MG63 (cell line): ENCODE data around the gene TEN1. TPM values are rescaled to one million over a fixed set of nuclear protein-coding genes. Genes with fewer than 3 reads are reported as not detected.
"Not testable (repeated sequence)": the region's sequence is repeated elsewhere in the genome, so short reads cannot be mapped to it uniquely, and the experiment has no call there.

ENCODE experiments used
- DNase-seq: peaks from one replicate; pipeline ENCODE4 v3.0.0-alpha.2; 2020
- H3K27me3 ChIP-seq: fragments of 250-450 bp; sonication (Bioruptor Pico); 2 replicates; pipeline ENCODE4 v1.5.1; 2020; ENCODE audit warnings: mild to moderate bottlenecking, moderate library complexity
- H3K36me3 ChIP-seq: fragments of 250-450 bp; sonication (Bioruptor Pico); 2 replicates; pipeline ENCODE4 v1.5.1; 2020; ENCODE audit warnings: mild to moderate bottlenecking, moderate library complexity
- H3K4me3 ChIP-seq: fragments of 250-450 bp; sonication (Bioruptor Pico); 2 replicates; pipeline ENCODE4 v1.5.1; 2020; ENCODE audit warnings: mild to moderate bottlenecking, moderate library complexity
- H3K9me3 ChIP-seq: fragments of 250-450 bp; sonication (Bioruptor Pico); 2 replicates; pipeline ENCODE4 v1.5.1; 2020; ENCODE audit warnings: mild to moderate bottlenecking, moderate library complexity
- total RNA-seq: library from RNA; depleted of rRNA; stranded (reverse); fragments of >200 nt; shearing (Covaris generic); gene quantifications from 2 replicates; pipeline ENCODE4 v1.2.3, GENCODE V29; 2014; ENCODE audit warnings: low replicate concordance

Gene TEN1
- total RNA-seq, 1 experiment from 2014 or later, result 23.2 TPM

GRCh38 chr17:76032780-76033108 is 53.7 kb downstream of the TEN1 start:
- Histone ChIP-seq H3K36me3 (no peaks in the 10 kb centered on the region; the same call in 1 of the 2 replicates), H3K4me3 (no peak overlapping the region), H3K9me3 (no peaks in the 10 kb centered on the region), H3K27me3 (no peaks in the 10 kb centered on the region)
- DNase-seq, result no peak

- Histone ChIP-seq H3K27me3 (no peaks in the 10 kb centered on the region), H3K36me3 (peaks cover 4% of the 10 kb centered on the region), H3K4me3 (no peak overlapping the region), H3K9me3 (no peaks in the 10 kb centered on the region)
- DNase-seq, result no peak
Observed at GRCh38 chr17:76033139-76033538, 54.1 kb downstream of the TEN1 start.

DNA sequence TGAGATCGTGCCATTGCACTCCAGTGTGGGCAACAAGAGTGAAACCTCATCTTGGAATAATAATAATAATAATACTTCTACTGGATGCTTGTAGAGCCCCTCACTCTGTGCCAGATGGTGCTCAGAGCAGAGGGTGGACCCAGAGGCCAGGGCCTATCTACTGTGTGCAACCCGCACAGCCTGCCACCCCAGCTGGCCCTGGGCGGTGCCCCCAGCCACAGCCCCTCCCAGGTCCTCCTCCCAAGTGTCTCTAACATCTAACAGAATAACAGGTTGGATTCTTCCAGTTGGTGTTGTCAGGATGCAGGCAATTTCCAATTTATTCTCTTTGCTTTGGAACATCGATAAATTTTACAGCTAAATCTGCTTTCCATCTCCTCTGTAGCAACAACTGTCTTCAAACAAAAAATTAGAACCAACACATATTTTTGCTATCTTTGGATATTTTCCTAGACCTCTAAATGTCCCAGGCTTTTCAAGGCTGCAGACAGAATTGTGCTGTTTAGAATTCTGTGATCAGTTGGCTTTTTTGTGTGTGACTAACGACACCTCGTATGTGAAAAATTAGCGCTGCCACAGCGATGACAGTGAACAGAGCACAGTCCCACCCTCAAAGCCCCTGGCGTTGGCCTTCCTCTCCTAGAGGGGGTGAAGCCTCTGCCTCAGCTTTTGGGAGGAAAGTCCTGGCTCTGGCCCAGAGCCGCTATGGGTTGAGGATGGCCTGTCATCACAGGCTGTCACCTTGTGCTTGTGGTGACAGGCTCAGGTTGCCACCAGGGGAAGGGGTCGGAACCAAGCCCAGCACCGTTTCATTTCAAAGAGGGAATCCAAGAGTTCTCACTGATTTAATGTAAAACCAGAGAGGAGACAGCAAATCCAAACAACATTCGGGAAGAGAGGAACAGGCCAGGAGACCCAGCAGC is 55.6 kb downstream of the TEN1 start:
- Histone ChIP-seq H3K9me3 (no peaks in the 10 kb centered on the region), H3K27me3 (no peaks in the 10 kb centered on the region), H3K4me3 (no peak overlapping the region), H3K36me3 (peaks cover 19% of the 10 kb centered on the region)
- no peak for DNase-seq

GRCh38 chr17:76036497-76037261 is 57.6 kb downstream of the TEN1 start:
- DNase-seq, result no peak
- H3K27me3 ChIP-seq, result no peaks in the 10 kb centered on the region

GRCh38 chr17:76038050-76038449 is 59.0 kb downstream of the TEN1 start:
- Histone ChIP-seq H3K27me3 (no peaks in the 10 kb centered on the region), H3K9me3 (no peaks in the 10 kb centered on the region), H3K4me3 (no peak overlapping the region), H3K36me3 (peaks cover 53% of the 10 kb centered on the region)
- DNase-seq, result no peak

More at GRCh38 chr17:76036497-76037261, 57.6 kb downstream of the TEN1 start:
- Histone ChIP-seq H3K4me3 (no peak overlapping the region), H3K9me3 (no peaks in the 10 kb centered on the region), H3K36me3 (peaks cover 39% of the 10 kb centered on the region)

DNA sequence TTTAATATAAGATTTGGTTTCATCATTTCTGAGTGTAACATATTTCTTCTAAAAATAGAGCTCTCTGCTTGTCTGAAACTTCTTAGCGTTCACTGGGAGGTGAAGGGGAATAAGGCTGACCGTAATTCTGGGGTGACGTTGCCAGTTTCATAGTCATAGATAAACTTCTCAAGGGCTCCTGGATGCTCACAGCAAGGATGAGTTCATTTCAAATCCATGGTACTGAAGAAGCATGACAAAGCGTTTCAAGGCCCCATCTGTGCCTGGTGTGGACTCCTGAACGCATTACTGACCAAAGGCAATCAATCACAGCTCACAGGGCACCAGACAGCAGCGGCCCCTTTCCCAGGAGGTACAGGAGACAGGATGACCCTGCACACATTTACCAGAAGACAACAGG is 60.1 kb downstream of the TEN1 start:
- Histone ChIP-seq H3K27me3 (no peaks in the 10 kb centered on the region), H3K4me3 (no peak overlapping the region), H3K36me3 (peaks cover 64% of the 10 kb centered on the region), H3K9me3 (no peaks in the 10 kb centered on the region)
- DNase-seq, result no peak

DNA sequence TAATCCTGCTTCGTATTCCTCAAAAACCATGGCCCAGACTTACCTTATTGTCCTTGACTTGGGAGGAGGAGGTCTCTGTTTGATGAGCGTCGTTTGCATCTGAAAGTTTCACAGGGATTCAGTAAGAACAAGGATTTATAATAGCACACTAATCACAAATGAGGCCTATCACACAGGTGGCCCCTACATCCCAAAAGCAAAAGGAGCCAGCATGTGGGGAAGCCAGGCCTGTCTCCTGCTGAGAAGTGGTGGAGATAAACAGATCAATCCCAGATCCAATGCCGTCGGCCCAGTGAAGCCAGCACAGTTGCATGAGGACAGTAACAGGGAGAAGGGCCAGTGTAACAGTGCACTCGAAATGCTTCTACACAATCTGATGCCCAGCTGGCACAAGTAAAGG is 61.3 kb downstream of the TEN1 start:
- Histone ChIP-seq H3K9me3 (no peaks in the 10 kb centered on the region), H3K36me3 (peaks cover 74% of the 10 kb centered on the region), H3K27me3 (no peaks in the 10 kb centered on the region), H3K4me3 (no peak overlapping the region)
- no peak for DNase-seq

- DNase-seq, H3K9me3 ChIP-seq, H3K4me3 ChIP-seq, H3K27me3 ChIP-seq: not testable (repeated sequence)
- H3K36me3 ChIP-seq, result peaks cover 95% of the 10 kb centered on the region
Observed at GRCh38 chr17:76042868-76043267, 63.8 kb downstream of the TEN1 start.

DNA sequence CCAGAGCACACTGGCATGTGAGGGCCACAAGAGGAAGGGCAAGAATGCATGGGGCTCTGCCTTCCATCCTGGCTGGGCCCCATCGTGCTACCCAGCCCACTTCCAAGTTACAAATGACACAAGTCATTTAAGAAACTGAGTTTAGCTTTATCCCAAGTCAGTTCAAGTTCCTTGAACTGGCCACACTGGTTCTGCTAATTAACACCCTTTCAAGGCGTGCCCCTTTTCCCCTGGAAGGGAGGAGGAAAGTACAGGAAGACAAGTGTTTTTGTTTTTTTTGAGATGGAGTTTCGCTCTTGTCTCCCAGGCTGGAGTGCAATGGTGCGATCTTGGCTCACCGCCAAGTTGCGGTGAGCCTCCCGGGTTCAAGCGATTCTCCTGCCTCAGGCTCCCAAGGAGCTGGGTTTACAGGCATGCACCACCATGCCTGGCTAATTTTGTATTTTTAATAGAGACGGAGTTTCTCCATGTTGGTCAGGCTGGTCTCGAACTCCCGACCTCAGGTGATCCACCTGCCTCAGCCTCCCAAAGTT is 65.5 kb downstream of the TEN1 start:
- DNase-seq, H3K9me3 ChIP-seq, H3K27me3 ChIP-seq, H3K4me3 ChIP-seq: not testable (repeated sequence)
- H3K36me3 ChIP-seq, result peaks cover 95% of the 10 kb centered on the region

GRCh38 chr17:76046064-76046463 is 67.0 kb downstream of the TEN1 start:
- H3K4me3 ChIP-seq, result no peak overlapping the region
- H3K9me3 ChIP-seq, result no peaks in the 10 kb centered on the region
- no peaks in the 10 kb centered on the region for H3K27me3 ChIP-seq
- no peak for DNase-seq
- H3K36me3 ChIP-seq, result peaks cover 91% of the 10 kb centered on the region

DNA sequence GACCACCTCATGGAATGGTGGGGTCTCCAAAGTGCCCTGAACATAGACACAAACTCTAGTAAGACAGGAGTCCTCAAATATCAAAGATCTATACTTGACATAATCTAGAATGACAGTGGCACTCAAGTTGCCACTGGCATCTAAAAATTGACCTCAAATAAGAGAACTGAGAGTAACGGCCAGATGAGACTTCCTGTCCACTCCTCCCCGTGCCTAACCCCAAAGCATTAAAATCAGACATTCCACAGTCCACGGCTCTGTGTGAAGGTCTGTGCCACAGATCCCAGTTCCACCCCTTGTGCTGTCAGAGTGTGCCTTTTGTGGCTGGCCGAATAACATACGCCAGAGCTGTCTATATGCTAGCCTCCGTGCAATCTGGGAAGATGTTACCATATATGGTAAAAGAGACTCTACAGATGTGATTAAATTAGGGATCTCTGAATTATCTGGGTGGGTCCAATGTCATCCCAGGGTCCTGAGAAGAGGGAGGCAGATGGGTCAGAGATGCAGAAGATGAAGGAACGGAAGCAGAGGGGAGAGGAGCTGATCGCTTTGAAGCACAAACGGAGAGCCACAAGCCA is 69.1 kb downstream of the TEN1 start:
- H3K4me3 ChIP-seq, result no peak overlapping the region
- no peak for DNase-seq
- H3K36me3 ChIP-seq, result peaks cover 84% of the 10 kb centered on the region
- no peaks in the 10 kb centered on the region for H3K27me3 ChIP-seq
- H3K9me3 ChIP-seq, result no peaks in the 10 kb centered on the region

DNA sequence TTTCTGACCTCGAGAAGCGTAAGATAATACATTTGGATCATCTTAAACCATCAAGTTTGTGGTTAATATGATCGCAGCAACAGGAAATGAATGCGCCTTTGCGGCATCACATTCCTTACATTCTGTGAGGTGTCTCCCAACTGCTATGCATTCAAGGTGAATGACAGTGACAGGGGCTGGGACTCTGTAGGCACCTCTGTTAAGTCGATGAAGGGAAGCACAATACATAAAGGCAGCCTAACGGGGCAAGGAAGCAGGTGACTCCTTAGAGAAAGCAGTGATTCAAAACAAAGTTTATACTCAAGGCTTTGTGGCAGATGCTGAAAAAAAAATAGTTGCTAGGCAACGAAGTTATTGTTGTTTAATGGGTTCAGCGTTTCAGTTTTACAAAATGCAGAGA is 69.7 kb downstream of the TEN1 start:
- H3K9me3 ChIP-seq, result no peaks in the 10 kb centered on the region
- peaks cover 82% of the 10 kb centered on the region for H3K36me3 ChIP-seq
- no peak for DNase-seq
- H3K27me3 ChIP-seq, result no peaks in the 10 kb centered on the region
- H3K4me3 ChIP-seq, result no peak overlapping the region

DNA sequence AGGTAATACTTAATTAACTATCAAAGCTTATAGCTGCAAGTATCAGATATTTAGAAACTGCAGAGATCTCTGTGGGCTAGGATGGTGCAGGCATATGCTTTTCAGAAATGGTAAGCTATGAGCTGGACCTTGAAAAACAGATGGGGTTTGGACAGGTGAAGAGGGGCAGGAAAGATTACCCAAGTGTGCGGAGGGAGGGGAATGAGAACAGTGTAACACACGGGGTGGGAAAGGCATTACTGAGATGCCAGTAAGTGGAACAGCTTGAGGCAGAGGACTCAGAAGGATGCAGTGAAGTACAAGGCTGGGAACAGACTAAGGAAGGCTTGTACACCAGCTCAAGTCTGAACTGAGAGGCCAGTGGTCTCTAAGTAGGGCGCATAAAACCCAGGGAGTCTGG is 70.2 kb downstream of the TEN1 start:
- Histone ChIP-seq H3K4me3 (no peak overlapping the region), H3K36me3 (peaks cover 82% of the 10 kb centered on the region), H3K9me3 (no peaks in the 10 kb centered on the region), H3K27me3 (no peaks in the 10 kb centered on the region)
- no peak for DNase-seq

- no peak for DNase-seq
- Histone ChIP-seq H3K27me3 (no peaks in the 10 kb centered on the region), H3K9me3 (no peaks in the 10 kb centered on the region), H3K36me3 (peaks cover 80% of the 10 kb centered on the region), H3K4me3 (no peak overlapping the region)
Observed at GRCh38 chr17:76049836-76050537, 70.9 kb downstream of the TEN1 start.
